GDM1 (cell line): ENCODE data around the gene MMAB.

Experiments
- DNase-seq: peaks from one replicate; lab custom pipeline; 2025; lab: John Stamatoyannopoulos, UW

Gene MMAB

DNA sequence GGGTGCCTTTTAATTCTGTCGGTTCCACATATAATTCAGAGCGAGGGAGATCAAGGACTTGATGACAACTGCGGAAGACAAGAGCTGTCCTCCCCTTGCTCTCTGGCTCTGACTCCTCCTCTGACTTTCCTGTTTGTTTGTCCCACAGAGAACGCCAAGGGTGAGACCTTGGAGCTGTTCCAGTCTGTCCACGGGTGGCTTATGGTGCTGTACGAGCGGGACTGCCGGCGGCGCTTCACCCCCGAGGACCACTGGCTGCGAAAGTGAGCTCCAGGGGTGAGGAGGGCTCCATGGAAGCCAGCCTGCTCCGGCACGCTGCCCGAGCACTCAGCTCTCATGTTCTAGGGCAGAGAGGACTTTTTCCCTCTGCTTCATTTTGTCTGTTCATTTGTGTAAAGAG is 63.1 kb downstream of the MMAB start:
- DNase-seq: no peak

DNA sequence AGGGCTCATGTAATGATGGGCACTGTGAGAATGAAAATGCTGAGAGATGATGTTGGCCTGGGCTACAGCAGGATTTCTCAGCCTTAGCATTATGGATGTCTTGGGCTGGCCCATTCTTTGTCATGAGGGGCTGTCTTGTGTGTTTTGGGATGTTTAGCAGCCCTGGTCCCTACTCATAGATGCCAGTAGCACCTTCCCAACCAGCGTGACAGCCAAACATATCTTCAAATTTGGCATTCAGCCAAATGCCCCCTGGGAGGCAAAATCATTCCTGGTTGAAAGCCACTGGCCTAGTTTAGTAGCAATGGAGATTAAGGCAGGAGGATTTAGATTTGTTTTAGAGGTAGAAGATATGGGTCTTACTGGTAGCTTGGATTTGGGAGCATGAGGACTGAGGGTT is 69.2 kb downstream of the MMAB start:
- no peak for DNase-seq
